ENCODE measurements around the gene LRRN2.

GRCh38 chr1:204704794-204705492, 19.4 kb upstream of the LRRN2 start:
- TF ChIP-seq CTCF (IDR thresholded peaks at IDR 0.05) = no peak
- no peak for TF ChIP-seq PBX3 (IDR thresholded peaks at IDR 0.05)
- TF ChIP-seq GATA3 (IDR thresholded peaks at IDR 0.05; ENCODE audit: borderline replicate concordance) = no peak
- TF ChIP-seq POLR2A (IDR thresholded peaks at IDR 0.05; ENCODE audit: low read length) = no peak
- no peak for TF ChIP-seq HOXA7 (CRISPR knock-in tag; IDR thresholded peaks at IDR 0.05)
- TF ChIP-seq USF2 (IDR thresholded peaks at IDR 0.05) = no peak
- TF ChIP-seq FOSB (CRISPR knock-in tag; IDR thresholded peaks at IDR 0.05) = no peak
- TF ChIP-seq E2F6 (IDR thresholded peaks at IDR 0.05; ENCODE audit: borderline replicate concordance, low read depth) = no peak

Data from A549 (cell line).